A673 (cell line): Measurements from ENCODE around the gene CH25H. TPM values are rescaled to one million over a fixed set of nuclear protein-coding genes. Genes with fewer than 3 reads are reported as not detected.

Experiments used
- BruUV-seq: library from RNA; stranded (reverse); fragments of 400-500 nt; replicated peaks from 2 replicates; lab custom pipeline; 2021; lab: Mats Ljungman, UMichigan
- CTCF ChIA-PET: fragments of 300-600 bp; sonication (Branson Sonifier 250); formaldehyde crosslinking; loops from one replicate; lab custom pipeline; 2022; ENCODE audit warnings: antibody characterized with exemption; lab: Charles Lee
- POLR2A ChIA-PET: fragments of 300-600 bp; sonication (Branson Sonifier 250); formaldehyde crosslinking; loops from one replicate; lab custom pipeline; 2022; ENCODE audit warnings: antibody characterized with exemption; ENCODE audit not compliant: low non-redundant PET; lab: Charles Lee
- DNase-seq: peaks from one replicate; pipeline ENCODE4 v3.0.0-alpha.2; 2015; ENCODE audit warnings: low spot score
- H3K27ac ChIP-seq: fragments of 200-600 bp; sonication (generic); 2 replicates; pipeline ENCODE4 v1.5.1; 2016; ENCODE audit warnings: mixed run types, low read depth, mild to moderate bottlenecking, mixed read lengths, antibody characterized with exemption, low read length; ENCODE audit not compliant: poor library complexity, severe bottlenecking
- H3K27me3 ChIP-seq: fragments of 200-600 bp; sonication (generic); replicated peaks from 2 replicates; pipeline ENCODE4 v1.6.1; 2017; ENCODE audit warnings: mixed run types, low read depth, mild to moderate bottlenecking, mixed read lengths, antibody characterized with exemption, low read length; ENCODE audit not compliant: insufficient read depth, poor library complexity
- H3K36me3 ChIP-seq: fragments of 200-600 bp; sonication (generic); 2 replicates; pipeline ENCODE4 v1.6.1; 2016; ENCODE audit warnings: mixed run types, mild to moderate bottlenecking, mixed read lengths, antibody characterized with exemption, low read length; ENCODE audit not compliant: insufficient read depth, poor library complexity, severe bottlenecking
- H3K4me1 ChIP-seq: fragments of 200-600 bp; sonication (generic); 2 replicates; pipeline ENCODE4 v1.6.1; 2017; ENCODE audit warnings: mixed run types, mild to moderate bottlenecking, mixed read lengths, antibody characterized with exemption, low read length; ENCODE audit not compliant: insufficient read depth, poor library complexity, severe bottlenecking
- H3K4me3 ChIP-seq: fragments of 200-600 bp; sonication (generic); 2 replicates; pipeline ENCODE4 v1.5.1; 2016; ENCODE audit warnings: low read depth, mixed run types, mild to moderate bottlenecking, mixed read lengths, low read length; ENCODE audit not compliant: poor library complexity, severe bottlenecking
- H3K9me3 ChIP-seq: fragments of 200-600 bp; sonication (generic); 2 replicates; pipeline ENCODE4 v1.6.1; 2016; ENCODE audit warnings: mixed run types, low read depth, mild to moderate bottlenecking, mixed read lengths, antibody characterized with exemption, low read length; ENCODE audit not compliant: poor library complexity, severe bottlenecking
- EZH2 ChIP-seq: fragments of 200-600 bp; sonication (generic); IDR thresholded peaks from 2 replicates; pipeline ENCODE4 v1.6.1; 2017; ENCODE audit warnings: borderline replicate concordance, low read depth, mild to moderate bottlenecking, mixed read lengths, antibody characterized with exemption, low read length; ENCODE audit not compliant: poor library complexity, severe bottlenecking
- intact Hi-C: fragments of 100-400 bp; cut with micrococcal nuclease; formaldehyde crosslinking; loops from one replicate; pipeline ENCODE4 v1.10.0; 2022; ENCODE audit not compliant: unreplicated experiment
- total RNA-seq: library from RNA; stranded (reverse); gene quantifications from 2 replicates; pipeline ENCODE4 v1.2.3, GENCODE V29; 2021
- TF ChIP-seq, protein P1 (sequence below): fragments of 300-800, 200-600 bp; sonication (generic); conservative IDR thresholded peaks from 2 replicates; pipeline ENCODE4 v1.5.1; 2017; ENCODE audit warnings: low read depth, mild to moderate bottlenecking, antibody characterized with exemption, low read length, moderate library complexity, mixed read lengths

CH25H gene
- total RNA-seq, 1 experiment from 2014 or later = 0.56 TPM

DNA sequence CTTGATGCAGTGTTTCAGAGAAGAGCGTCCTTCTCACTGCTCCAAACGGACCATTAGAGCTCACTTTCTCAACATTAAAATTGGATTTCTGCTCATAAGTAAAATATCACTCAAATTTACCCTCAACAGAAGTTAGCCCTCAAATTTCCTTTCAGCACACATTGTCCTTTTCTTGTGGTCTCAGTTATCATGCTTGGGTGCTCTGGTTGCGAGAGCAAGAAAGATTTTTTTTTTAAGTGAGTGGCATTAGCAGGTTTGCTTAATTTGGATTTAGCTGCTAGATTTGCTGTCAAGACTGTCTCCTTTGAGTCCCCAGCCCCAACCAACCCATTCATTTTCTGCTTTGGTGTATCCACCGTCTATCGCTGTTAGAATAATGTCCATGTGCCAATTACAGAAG is 2.6 kb upstream of the CH25H start:
- H3K27me3 ChIP-seq = no peaks in the 10 kb centered on the region
- BruUV-seq = no TSS peak
- H3K4me1 ChIP-seq = peaks cover 4% of the 10 kb centered on the region
- no peaks in the 10 kb centered on the region for H3K9me3 ChIP-seq
- no peak for DNase-seq
- ChIA-PET CTCF (no interaction called here), POLR2A (no interaction called here)
- no peak overlapping the region for H3K4me3 ChIP-seq
- H3K27ac ChIP-seq = no peak overlapping the region
- no peaks in the 10 kb centered on the region for H3K36me3 ChIP-seq
- intact Hi-C loops = loop anchor here (5.0 kb wide), 1 partner anchor 642 kb away; no protein-coding TSS in a partner anchor
- TF ChIP-seq, protein P1, sequence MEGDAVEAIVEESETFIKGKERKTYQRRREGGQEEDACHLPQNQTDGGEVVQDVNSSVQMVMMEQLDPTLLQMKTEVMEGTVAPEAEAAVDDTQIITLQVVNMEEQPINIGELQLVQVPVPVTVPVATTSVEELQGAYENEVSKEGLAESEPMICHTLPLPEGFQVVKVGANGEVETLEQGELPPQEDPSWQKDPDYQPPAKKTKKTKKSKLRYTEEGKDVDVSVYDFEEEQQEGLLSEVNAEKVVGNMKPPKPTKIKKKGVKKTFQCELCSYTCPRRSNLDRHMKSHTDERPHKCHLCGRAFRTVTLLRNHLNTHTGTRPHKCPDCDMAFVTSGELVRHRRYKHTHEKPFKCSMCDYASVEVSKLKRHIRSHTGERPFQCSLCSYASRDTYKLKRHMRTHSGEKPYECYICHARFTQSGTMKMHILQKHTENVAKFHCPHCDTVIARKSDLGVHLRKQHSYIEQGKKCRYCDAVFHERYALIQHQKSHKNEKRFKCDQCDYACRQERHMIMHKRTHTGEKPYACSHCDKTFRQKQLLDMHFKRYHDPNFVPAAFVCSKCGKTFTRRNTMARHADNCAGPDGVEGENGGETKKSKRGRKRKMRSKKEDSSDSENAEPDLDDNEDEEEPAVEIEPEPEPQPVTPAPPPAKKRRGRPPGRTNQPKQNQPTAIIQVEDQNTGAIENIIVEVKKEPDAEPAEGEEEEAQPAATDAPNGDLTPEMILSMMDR = no peak
- TF ChIP-seq EZH2 = no peak

DNA sequence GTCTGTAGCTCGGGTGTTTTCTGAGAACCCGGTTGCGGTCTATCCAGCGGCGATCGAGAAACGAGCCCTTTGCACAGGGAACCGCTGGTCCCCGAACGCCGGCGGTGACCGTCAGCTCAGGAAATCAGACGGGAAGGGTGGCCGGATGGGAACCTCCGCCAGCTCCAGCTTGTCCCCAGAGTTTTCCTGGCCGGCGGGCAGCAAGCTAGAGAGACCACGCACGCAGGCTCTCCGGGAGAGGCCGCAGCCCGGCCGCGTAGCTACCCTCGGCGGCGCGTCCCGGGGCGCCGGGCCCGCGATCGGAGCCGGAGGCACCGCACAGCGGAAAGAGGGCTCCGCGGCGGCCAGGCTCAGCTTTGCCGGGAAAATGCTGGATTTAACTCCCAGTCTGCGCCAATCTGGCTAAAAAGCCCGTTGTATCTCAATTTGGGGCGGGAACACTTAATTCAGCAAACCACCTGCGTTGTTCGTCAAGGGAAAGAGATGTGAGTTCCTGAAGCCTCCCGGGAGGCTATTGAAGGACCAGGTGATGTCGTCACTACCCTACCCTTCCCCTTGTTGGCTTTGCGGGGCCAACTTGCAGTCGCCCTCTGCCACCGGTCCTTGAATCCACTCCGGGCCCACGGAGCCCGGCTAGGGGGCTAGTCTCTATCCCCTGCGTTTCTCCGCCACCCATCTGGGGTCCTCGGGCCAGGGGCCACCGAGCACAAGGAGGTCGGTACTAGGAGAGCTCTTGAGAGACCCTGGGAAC is 859 bp upstream of the CH25H start:
- ChIA-PET CTCF (interaction anchor here (0.7 to 1.2 kb wide), 4 partner anchors 9 to 273 kb away, joined by 3 to 4 read pairs (median 3); no protein-coding TSS in a partner anchor), POLR2A (interaction anchor here (0.6 kb wide), 1 partner anchor 255 kb away, joined by 6 read pairs; no protein-coding TSS in a partner anchor)
- H3K4me1 ChIP-seq = peaks cover 4% of the 10 kb centered on the region
- peak overlapping the region; percentile 51 for H3K4me3 ChIP-seq
- no peak for TF ChIP-seq EZH2
- DNase-seq = peak; percentile 39
- H3K27ac ChIP-seq = no peak overlapping the region
- no TSS peak for BruUV-seq
- no peaks in the 10 kb centered on the region for H3K9me3 ChIP-seq
- H3K36me3 ChIP-seq = no peaks in the 10 kb centered on the region
- intact Hi-C loops = no loop called here
- H3K27me3 ChIP-seq = no peaks in the 10 kb centered on the region

DNA sequence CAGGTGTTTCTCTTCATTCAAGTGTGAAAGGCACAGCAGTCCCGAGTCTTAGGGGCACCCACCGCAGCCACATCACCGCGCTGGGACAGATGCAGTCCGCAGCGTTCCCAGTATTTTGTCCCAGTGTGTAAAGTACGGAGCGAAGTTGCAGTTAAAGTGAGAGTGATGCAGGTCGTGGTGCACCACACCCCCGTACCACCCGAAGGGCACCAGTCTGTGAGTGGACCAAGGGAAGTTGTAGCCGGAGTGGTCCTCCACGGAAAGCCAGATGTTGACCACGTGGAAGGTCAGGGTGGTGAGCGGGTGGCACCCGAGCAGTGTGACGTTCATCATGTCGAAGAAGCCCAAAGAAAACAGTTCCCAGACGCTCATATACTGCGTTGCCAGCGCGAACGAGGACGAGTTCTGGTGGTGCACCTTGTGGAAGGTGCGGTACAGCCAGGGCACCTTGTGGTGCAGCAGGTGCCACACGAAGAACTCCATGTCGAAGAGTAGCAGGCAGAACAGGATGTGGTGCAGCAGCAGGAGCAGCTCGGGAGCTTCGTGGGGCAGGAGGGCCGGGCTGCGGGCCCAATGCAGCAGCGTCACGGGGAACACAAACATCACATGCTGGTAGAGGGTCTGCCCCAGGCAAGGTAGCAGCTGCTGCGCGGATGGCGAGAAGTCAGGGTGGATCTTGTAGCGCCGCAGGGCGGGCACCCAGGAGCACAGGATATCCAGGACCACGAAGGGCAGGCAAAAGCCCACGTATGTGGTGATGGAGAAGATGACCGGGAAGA is 526 bp downstream of the CH25H start:
- no peaks in the 10 kb centered on the region for H3K9me3 ChIP-seq
- ChIA-PET CTCF (interaction anchor here (0.5 to 1.2 kb wide), 3 partner anchors 120 to 272 kb away, joined by 3 to 7 read pairs (median 3); no protein-coding TSS in a partner anchor), POLR2A (no interaction called here)
- H3K27ac ChIP-seq = no peak overlapping the region
- no peaks in the 10 kb centered on the region for H3K27me3 ChIP-seq
- intact Hi-C loops = no loop called here
- H3K36me3 ChIP-seq = no peaks in the 10 kb centered on the region
- no peak for DNase-seq
- no peak for TF ChIP-seq EZH2
- TF ChIP-seq, protein P1 = no peak
- H3K4me1 ChIP-seq = peaks cover 4% of the 10 kb centered on the region
- no TSS peak for BruUV-seq
- peak overlapping the region; percentile 51 for H3K4me3 ChIP-seq
